Measurements from ENCODE around the gene DUSP28.

DNA sequence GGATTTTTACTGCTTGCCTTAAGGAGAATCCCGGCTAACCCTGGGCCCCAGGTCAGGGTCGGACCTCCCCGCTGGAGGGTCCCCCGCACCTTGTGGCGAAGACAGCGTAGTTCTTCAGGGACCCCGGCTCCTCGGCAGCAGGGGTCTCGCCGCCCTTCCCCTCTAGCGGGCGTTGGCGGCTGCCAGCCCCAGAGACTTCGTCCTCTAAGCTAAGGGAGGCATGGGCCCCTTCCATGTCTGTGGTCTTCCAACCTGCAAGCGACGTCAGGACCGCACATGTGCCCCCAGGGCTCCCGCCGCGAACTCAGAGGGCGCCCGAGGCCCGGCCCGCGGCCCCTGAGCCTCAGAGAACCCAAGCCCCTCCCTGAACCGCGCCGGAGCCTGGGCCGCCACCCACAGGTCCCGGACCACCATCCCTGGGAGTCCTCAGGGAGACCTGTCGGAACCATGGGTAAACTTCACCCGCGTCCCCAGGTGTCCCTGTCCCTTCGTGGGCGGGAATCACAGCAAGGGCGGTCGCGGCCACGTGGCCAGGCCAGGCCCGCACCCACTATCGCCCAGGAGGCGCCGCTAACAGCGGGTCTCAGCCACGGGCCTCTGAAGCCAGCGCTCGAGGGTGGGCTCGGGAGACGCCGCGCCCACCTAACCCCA, 2.9 kb upstream of the DUSP28 start:
- TF ChIP-seq, protein P1, sequence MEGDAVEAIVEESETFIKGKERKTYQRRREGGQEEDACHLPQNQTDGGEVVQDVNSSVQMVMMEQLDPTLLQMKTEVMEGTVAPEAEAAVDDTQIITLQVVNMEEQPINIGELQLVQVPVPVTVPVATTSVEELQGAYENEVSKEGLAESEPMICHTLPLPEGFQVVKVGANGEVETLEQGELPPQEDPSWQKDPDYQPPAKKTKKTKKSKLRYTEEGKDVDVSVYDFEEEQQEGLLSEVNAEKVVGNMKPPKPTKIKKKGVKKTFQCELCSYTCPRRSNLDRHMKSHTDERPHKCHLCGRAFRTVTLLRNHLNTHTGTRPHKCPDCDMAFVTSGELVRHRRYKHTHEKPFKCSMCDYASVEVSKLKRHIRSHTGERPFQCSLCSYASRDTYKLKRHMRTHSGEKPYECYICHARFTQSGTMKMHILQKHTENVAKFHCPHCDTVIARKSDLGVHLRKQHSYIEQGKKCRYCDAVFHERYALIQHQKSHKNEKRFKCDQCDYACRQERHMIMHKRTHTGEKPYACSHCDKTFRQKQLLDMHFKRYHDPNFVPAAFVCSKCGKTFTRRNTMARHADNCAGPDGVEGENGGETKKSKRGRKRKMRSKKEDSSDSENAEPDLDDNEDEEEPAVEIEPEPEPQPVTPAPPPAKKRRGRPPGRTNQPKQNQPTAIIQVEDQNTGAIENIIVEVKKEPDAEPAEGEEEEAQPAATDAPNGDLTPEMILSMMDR (IDR thresholded peaks at IDR 0.05): no peak
- TF ChIP-seq EP300 (IDR thresholded peaks at IDR 0.05): no peak

Data from ovary (tissue), 3 donors.